Esophagus (tissue), 2 donors: ENCODE data around the gene MFSD11. TPM values are rescaled to one million over a fixed set of nuclear protein-coding genes. Genes with fewer than 3 reads are reported as not detected.
"Not testable (repeated sequence)": the region's sequence is repeated elsewhere in the genome, so short reads cannot be mapped to it uniquely, and the experiment has no call there.

Experiments used
- H3K27ac ChIP-seq, 2 donors: one replicate each; pipeline ENCODE4 v1.5.1; 2013; ENCODE audit warnings: low read depth in 2 of 2, mild to moderate bottlenecking in 2 of 2, inconsistent platforms in 1 of 2, low read length in 1 of 2, moderate library complexity in 1 of 2
- H3K27me3 ChIP-seq, 2 donors: one replicate each; pipeline ENCODE4 v1.6.1; 2013; ENCODE audit warnings: low read length in 2 of 2, control low read depth in 1 of 2, mild to moderate bottlenecking in 1 of 2; ENCODE audit not compliant: insufficient read depth in 2 of 2, control insufficient read depth in 1 of 2
- H3K36me3 ChIP-seq, 2 donors: one replicate each; pipeline ENCODE4 v1.6.1; 2013; ENCODE audit warnings: low read length in 1 of 2; ENCODE audit not compliant: control insufficient read depth in 2 of 2, insufficient read depth in 2 of 2
- H3K4me1 ChIP-seq, 2 donors: one replicate each; pipeline ENCODE4 v1.6.1; 2013; ENCODE audit warnings: low read length in 1 of 2; ENCODE audit not compliant: control insufficient read depth in 2 of 2, insufficient read depth in 2 of 2
- H3K4me3 ChIP-seq, 2 donors: one replicate each; pipeline ENCODE4 v1.5.1; 2013; ENCODE audit warnings: low read length in 2 of 2, mild to moderate bottlenecking in 2 of 2, low read depth in 1 of 2, moderate library complexity in 1 of 2
- H3K9me3 ChIP-seq, 2 donors: one replicate each; pipeline ENCODE4 v1.6.1; 2013; ENCODE audit warnings: mild to moderate bottlenecking in 2 of 2, low read depth in 1 of 2, low read length in 1 of 2, moderate library complexity in 1 of 2; ENCODE audit not compliant: control insufficient read depth in 2 of 2, insufficient read depth in 1 of 2
- WGBS, 2 donors: extraction: QIAGEN DNeasy Blood & Tissue Kit; methylation state at CpG; one replicate each; pipeline ENCODE4 v1.1.7; 2013; 5-methylcytosine and 5-hydroxymethylcytosine counted together
- polyA plus RNA-seq, 2 donors: library from polyadenylated mRNA; stranded (reverse); fragments of 200-250 nt; gene quantifications; one replicate each; pipeline ENCODE4 v1.2.3, GENCODE V29; 2013
- donor health status: healthy with polysubstance abuse.
- donor health status: Bipolar disorder and iron deficiency.

The MFSD11 gene
- polyA plus RNA-seq, 2 donors, result 11.3 to 15.4 TPM

DNA sequence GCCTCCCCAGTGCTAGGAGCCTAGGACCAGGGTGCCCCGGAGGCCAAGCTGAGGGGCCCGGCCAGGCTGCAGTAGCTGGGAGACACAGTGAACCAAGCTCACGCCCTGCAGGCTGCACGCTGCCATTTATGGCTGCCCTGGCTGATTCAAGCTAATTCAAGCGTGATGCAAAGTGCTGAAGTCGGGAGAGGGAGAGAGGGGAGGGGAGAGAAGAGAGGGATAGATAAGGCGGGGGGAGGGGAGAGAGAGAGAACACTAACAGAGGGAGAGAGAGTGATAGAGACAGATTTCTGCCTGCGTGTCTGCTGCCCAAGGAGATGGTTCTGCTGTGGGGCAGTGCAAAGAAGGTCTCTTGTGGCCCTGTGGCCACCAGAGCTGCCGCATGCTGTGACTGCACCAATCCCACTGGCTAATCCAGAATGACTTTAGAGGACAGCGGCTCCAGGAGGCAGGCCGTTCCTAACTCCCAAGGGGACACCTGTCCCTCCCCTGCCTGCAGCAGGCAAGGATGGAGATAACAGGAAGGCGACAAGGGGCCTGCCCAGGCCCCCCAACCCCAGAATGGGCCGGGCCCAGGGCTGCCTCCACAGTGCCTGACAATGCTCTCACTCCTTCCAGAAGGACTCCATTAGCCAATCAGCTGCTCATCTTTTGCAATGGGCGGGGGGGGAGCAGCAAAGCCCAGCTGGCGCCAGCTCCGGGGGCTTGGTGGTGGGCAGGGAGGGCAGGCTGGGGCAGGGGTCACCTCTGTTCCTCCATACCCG, 40.0 kb upstream of the MFSD11 start:
- peak overlapping the region; percentile 52 to 73 for H3K27ac ChIP-seq
- H3K9me3 ChIP-seq, result no peaks in the 10 kb centered on the region
- H3K36me3 ChIP-seq, result no peaks in the 10 kb centered on the region
- 49 to 57% methylated on average over 17 of the region's 17 CpGs for WGBS, 2 donors
- no peak overlapping the region for H3K4me3 ChIP-seq
- peaks cover 13 to 28% of the 10 kb centered on the region in 2 donors for H3K4me1 ChIP-seq
- H3K27me3 ChIP-seq, result no peaks in the 10 kb centered on the region

DNA sequence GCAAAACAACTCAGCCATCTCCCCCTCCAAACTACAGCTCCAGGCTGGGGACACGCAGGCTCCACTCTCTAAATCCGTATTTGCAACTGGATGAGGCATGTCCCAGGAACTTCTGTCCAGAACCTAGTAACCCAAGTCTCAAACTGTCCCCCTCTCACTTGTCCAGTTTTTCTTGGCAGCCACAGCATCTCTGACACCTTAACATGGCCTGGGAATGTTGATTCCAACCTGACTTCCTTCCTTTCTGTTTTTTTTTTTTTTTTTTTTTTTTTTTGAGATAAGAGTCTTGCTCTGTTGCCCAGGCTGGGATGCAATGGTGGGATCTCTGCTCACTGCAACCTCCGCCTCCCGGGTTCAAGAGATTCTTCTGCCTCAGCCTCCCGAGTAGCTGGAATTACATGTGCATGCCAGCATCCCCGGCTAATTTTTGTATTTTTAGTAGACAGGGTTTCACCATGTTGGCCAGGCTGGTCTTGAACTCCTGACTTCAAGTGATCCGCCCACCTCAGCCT, 39.4 kb upstream of the MFSD11 start:
- H3K4me1 ChIP-seq, result peaks cover 13 to 28% of the 10 kb centered on the region in 2 donors
- H3K4me3 ChIP-seq, H3K27me3 ChIP-seq, H3K36me3 ChIP-seq, H3K9me3 ChIP-seq: not testable (repeated sequence)
- peak overlapping the region; percentile 52 to 73 for H3K27ac ChIP-seq
- 84 to 91% methylated on average over 7 of the region's 7 CpGs for WGBS, 2 donors

DNA sequence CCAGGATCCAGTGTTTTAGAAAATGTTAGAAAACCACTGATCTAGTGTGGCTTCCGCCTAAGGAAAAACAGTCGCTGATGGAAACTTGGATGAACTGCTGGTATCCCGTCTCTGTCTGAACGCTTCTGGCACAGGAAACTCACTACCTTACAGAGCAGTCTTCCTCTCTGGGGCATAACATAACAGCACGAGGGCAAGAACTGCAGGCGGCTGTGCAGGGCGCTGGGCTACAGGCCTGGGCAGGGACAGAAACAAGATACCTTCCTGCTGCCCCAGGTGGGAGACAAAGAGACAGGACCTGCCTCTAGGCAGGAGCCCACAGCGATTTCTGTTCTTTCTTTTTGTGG, 37.7 kb upstream of the MFSD11 start:
- no peaks in the 10 kb centered on the region for H3K9me3 ChIP-seq
- no peaks in the 10 kb centered on the region for H3K27me3 ChIP-seq
- H3K4me3 ChIP-seq, result no peak overlapping the region
- 24 to 44% methylated on average over 8 of the region's 8 CpGs for WGBS, 2 donors
- H3K36me3 ChIP-seq, result no peaks in the 10 kb centered on the region
- H3K27ac ChIP-seq, result peak overlapping the region; percentile 76 to 79
- peaks cover 13 to 28% of the 10 kb centered on the region in 2 donors for H3K4me1 ChIP-seq

DNA sequence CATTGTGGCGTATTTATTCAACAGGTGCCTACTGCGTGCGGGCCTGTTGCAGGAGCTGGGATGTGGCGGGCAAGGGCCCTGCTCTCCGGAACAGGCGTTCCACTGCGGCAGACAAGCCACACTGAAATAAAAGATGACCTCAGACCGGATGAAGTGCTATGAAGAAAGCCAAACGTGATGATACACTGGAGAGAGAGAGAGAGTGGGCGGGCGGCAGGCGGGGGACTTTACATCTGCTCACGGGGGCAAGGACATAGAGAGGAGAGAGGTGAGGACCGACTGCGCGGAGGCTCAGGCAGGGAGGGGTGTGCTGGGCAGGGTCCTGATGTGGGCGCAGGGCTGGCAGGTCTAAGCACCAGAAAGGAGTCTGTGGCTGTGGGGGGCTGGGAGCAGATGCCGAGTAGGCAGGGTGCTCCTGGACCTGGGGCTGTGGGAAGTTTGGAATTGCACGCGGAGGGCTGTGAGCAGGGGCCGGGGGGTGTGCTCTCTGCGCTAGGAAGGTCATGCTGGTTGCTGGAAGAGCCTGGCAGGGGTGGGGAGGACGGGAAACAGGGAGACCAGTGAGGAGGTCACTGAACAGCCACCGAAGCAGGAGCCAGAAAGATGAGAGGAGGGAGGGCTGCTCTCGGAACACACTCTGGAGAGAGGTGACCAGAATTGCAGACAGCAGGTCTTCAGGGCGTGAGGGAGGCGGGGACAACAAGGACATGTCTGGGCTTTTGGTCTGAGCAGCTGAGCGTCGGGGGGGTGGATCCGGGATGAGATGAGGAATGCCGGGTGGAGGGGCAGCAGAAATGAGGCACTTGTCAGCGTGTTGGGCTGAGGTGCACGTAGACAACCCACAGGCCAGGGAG, 37.1 kb upstream of the MFSD11 start:
- Histone ChIP-seq H3K4me3 (no peak overlapping the region), H3K9me3 (no peaks in the 10 kb centered on the region), H3K27ac (peak overlapping the region; percentile 76 to 79), H3K27me3 (no peaks in the 10 kb centered on the region), H3K36me3 (no peaks in the 10 kb centered on the region), H3K4me1 (peaks cover 11 to 28% of the 10 kb centered on the region in 2 donors)
- WGBS, 2 donors, result 24 to 37% methylated on average over 33 of the region's 33 CpGs

GRCh38 chr17:76701471-76701967, 36.4 kb upstream of the MFSD11 start:
- H3K9me3 ChIP-seq, result no peaks in the 10 kb centered on the region
- no peak overlapping the region for H3K4me3 ChIP-seq
- no peaks in the 10 kb centered on the region for H3K27me3 ChIP-seq
- H3K4me1 ChIP-seq, result peaks cover 8 to 29% of the 10 kb centered on the region in 2 donors
- peak overlapping the region; percentile 76 to 79 for H3K27ac ChIP-seq
- WGBS, 2 donors, result 54 to 57% methylated on average over 11 of the region's 11 CpGs
- H3K36me3 ChIP-seq, result no peaks in the 10 kb centered on the region

DNA sequence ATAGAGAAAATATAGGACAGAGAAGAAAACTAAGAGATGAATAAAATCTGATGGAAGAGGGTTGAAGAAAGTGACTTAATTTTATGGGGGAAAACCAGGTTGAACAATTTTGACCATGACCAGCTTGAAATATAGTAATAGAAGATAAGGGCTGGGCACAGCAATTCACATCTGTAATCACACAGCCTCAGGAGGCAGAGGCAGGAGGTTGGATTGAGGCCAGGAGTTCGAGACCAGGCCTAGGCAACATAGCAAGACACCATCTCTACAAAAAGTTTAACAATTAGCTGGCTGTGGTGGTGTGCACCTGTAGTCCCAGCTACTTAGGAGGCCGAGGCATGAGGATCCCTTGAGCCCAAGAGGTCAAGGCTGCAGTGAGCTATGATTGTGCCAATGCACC, 35.8 kb upstream of the MFSD11 start:
- Histone ChIP-seq H3K9me3 (no peaks in the 10 kb centered on the region), H3K4me1 (peaks cover 8 to 23% of the 10 kb centered on the region in 2 donors), H3K27ac (peak overlapping the region in 1 of 2 donors; percentile 76), H3K4me3 (no peak overlapping the region), H3K27me3 (no peaks in the 10 kb centered on the region), H3K36me3 (no peaks in the 10 kb centered on the region)
- WGBS, 2 donors, result 56 to 75% methylated on average over 2 of the region's 2 CpGs

DNA sequence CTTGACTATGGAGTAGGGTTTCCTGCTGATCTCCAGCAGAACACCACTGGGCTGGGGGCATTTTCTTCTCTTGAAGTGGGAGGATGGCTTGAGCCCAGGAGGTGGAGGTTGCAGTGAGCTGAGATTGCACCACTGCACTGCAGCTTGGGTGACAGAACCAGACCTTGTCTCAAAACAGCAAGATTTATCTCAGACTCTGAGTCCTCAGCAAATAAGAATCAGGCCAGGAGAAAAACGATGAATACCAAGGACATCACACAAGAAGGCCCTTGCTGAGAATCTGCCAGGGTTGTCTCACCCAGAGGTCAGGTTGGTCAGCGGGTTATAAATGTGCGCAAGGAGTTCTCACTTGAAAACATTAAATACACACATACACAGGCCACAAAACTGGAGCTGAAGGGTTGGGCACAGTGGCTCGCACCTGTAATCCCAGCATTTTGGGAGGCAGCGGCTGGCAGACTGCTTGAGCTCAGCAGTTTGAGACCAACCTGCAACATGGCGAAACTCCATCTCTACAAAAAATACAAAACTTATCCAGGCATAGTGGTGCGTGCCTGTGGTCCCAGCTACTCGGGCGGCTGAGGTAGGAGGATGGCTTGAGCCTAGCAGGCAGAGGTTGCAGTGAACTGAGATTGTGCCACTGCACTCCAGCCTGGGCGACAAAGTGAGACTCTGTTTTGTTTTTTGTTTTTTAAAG, 34.8 kb upstream of the MFSD11 start:
- Histone ChIP-seq H3K36me3 (no peaks in the 10 kb centered on the region), H3K27me3 (no peaks in the 10 kb centered on the region), H3K9me3 (no peaks in the 10 kb centered on the region), H3K4me3 (no peak overlapping the region), H3K4me1 (peaks cover 5 to 18% of the 10 kb centered on the region in 2 donors), H3K27ac (peak overlapping the region; percentile 15 to 45)
- WGBS, 2 donors, result 85 to 90% methylated on average over 10 of the region's 10 CpGs

GRCh38 chr17:76704805-76705204, 33.1 kb upstream of the MFSD11 start:
- Histone ChIP-seq H3K27ac (no peak overlapping the region), H3K9me3 (no peaks in the 10 kb centered on the region), H3K4me3 (no peak overlapping the region), H3K27me3 (no peaks in the 10 kb centered on the region), H3K4me1 (peaks cover 9 to 23% of the 10 kb centered on the region in 2 donors), H3K36me3 (no peaks in the 10 kb centered on the region)
- WGBS, 2 donors, result 64 to 75% methylated on average over 4 of the region's 4 CpGs

GRCh38 chr17:76706817-76707216, 31.1 kb upstream of the MFSD11 start:
- WGBS, 2 donors, result 72 to 80% methylated on average over 3 of the region's 3 CpGs
- no peak overlapping the region for H3K27ac ChIP-seq
- H3K4me1 ChIP-seq, result peaks cover 6 to 16% of the 10 kb centered on the region in 2 donors
- no peaks in the 10 kb centered on the region for H3K9me3 ChIP-seq
- H3K36me3 ChIP-seq, result no peaks in the 10 kb centered on the region
- no peaks in the 10 kb centered on the region for H3K27me3 ChIP-seq
- H3K4me3 ChIP-seq, result no peak overlapping the region
